ENCODE results near the gene ABCB10. TPM values are rescaled to one million over a fixed set of nuclear protein-coding genes. Genes with fewer than 3 reads are reported as not detected.
"Not testable (repeated sequence)": the region's sequence is repeated elsewhere in the genome, so short reads cannot be mapped to it uniquely, and the experiment has no call there.

The ABCB10 gene
- polyA plus RNA-seq, 3 donors from 2014 or later = 6.3 to 13.6 (median 13.1) TPM

- no peak for DNase-seq
- no peaks in the 10 kb centered on the region for H3K27me3 Mint-ChIP-seq (ENCODE audit: low read depth in 3 of 3)
- H3K4me1 Mint-ChIP-seq = peaks cover 9 to 13% of the 10 kb centered on the region in 2 donors
- H3K9me3 Mint-ChIP-seq = no peaks in the 10 kb centered on the region
- peaks cover 35 to 64% (median 54%) of the 10 kb centered on the region in 3 donors for H3K36me3 Mint-ChIP-seq
- no peak overlapping the region for H3K4me3 Mint-ChIP-seq
- no peak overlapping the region for H3K27ac Mint-ChIP-seq
Measured at GRCh38 chr1:229539863-229540506, 18.5 kb downstream of the ABCB10 start.

GRCh38 chr1:229538945-229539344, 19.6 kb downstream of the ABCB10 start:
- peaks cover 37 to 60% (median 53%) of the 10 kb centered on the region in 3 donors for H3K36me3 Mint-ChIP-seq
- DNase-seq = no peak
- H3K27me3 Mint-ChIP-seq (ENCODE audit: low read depth in 3 of 3) = no peaks in the 10 kb centered on the region
- peak overlapping the region in 1 of 6 donors; percentile 14 for H3K27ac Mint-ChIP-seq
- H3K9me3 Mint-ChIP-seq = no peaks in the 10 kb centered on the region
- no peak overlapping the region for H3K4me3 Mint-ChIP-seq
- peaks cover 9 to 13% of the 10 kb centered on the region in 2 donors for H3K4me1 Mint-ChIP-seq

- peaks cover 9% of the 10 kb centered on the region in 2 donors for H3K4me1 Mint-ChIP-seq
- H3K27me3 Mint-ChIP-seq (ENCODE audit: low read depth in 3 of 3) = no peaks in the 10 kb centered on the region
- H3K4me3 Mint-ChIP-seq = no peak overlapping the region
- H3K27ac Mint-ChIP-seq = peak overlapping the region in 4 of 6 donors; percentile 5 to 81 (median 35)
- no peaks in the 10 kb centered on the region for H3K9me3 Mint-ChIP-seq
- no peak for DNase-seq
- H3K36me3 Mint-ChIP-seq = peaks cover 38 to 58% (median 53%) of the 10 kb centered on the region in 3 donors
Measured at GRCh38 chr1:229537894-229538293, 20.6 kb downstream of the ABCB10 start.

GRCh38 chr1:229536982-229537381, 21.5 kb downstream of the ABCB10 start:
- Mint-ChIP-seq H3K4me3 (no peak overlapping the region), H3K4me1 (peaks cover 2% of the 10 kb centered on the region in 2 donors), H3K27ac (no peak overlapping the region), H3K9me3 (no peaks in the 10 kb centered on the region), H3K36me3 (peaks cover 36 to 58% (median 47%) of the 10 kb centered on the region in 3 donors), H3K27me3 (ENCODE audit: low read depth in 3 of 3) (no peaks in the 10 kb centered on the region)
- DNase-seq = no peak

- Mint-ChIP-seq H3K4me1 (peaks cover 0 to 1% of the 10 kb centered on the region in 2 donors), H3K27ac (peak overlapping the region in 1 of 6 donors; percentile 5), H3K4me3 (no peak overlapping the region), H3K9me3 (no peaks in the 10 kb centered on the region), H3K27me3 (ENCODE audit: low read depth in 3 of 3) (no peaks in the 10 kb centered on the region), H3K36me3 (peaks cover 36 to 56% (median 41%) of the 10 kb centered on the region in 3 donors)
- DNase-seq = no peak
Measured at GRCh38 chr1:229535230-229535629, 23.3 kb downstream of the ABCB10 start.

- Mint-ChIP-seq H3K36me3 (peaks cover 26 to 57% (median 37%) of the 10 kb centered on the region in 3 donors), H3K9me3 (no peaks in the 10 kb centered on the region), H3K4me1 (no peaks in the 10 kb centered on the region), H3K4me3 (no peak overlapping the region), H3K27ac (no peak overlapping the region), H3K27me3 (ENCODE audit: low read depth in 3 of 3) (no peaks in the 10 kb centered on the region)
- no peak for DNase-seq
Measured at GRCh38 chr1:229531326-229531725, 27.2 kb downstream of the ABCB10 start.

- no peaks in the 10 kb centered on the region for H3K9me3 Mint-ChIP-seq
- no peak for DNase-seq
- H3K36me3 Mint-ChIP-seq = peaks cover 30 to 61% (median 41%) of the 10 kb centered on the region in 3 donors
- no peak overlapping the region for H3K4me3 Mint-ChIP-seq
- no peak overlapping the region for H3K27ac Mint-ChIP-seq
- H3K4me1 Mint-ChIP-seq = no peaks in the 10 kb centered on the region
- no peaks in the 10 kb centered on the region for H3K27me3 Mint-ChIP-seq (ENCODE audit: low read depth in 3 of 3)
Measured at GRCh38 chr1:229529639-229530038, 28.9 kb downstream of the ABCB10 start.

GRCh38 chr1:229526695-229527094, 31.8 kb downstream of the ABCB10 start:
- no peaks in the 10 kb centered on the region for H3K27me3 Mint-ChIP-seq (ENCODE audit: low read depth in 3 of 3)
- no peaks in the 10 kb centered on the region for H3K4me1 Mint-ChIP-seq
- no peaks in the 10 kb centered on the region for H3K9me3 Mint-ChIP-seq
- H3K4me3 Mint-ChIP-seq = no peak overlapping the region
- DNase-seq = no peak
- H3K27ac Mint-ChIP-seq = no peak overlapping the region
- peaks cover 20 to 50% (median 35%) of the 10 kb centered on the region in 3 donors for H3K36me3 Mint-ChIP-seq

GRCh38 chr1:229523052-229523451, 35.5 kb downstream of the ABCB10 start:
- H3K36me3 Mint-ChIP-seq = peaks cover 17 to 32% (median 18%) of the 10 kb centered on the region in 3 donors
- no peak overlapping the region for H3K27ac Mint-ChIP-seq
- H3K27me3 Mint-ChIP-seq (ENCODE audit: low read depth in 3 of 3) = no peaks in the 10 kb centered on the region
- no peaks in the 10 kb centered on the region for H3K9me3 Mint-ChIP-seq
- H3K4me3 Mint-ChIP-seq = no peak overlapping the region
- no peak for DNase-seq
- no peaks in the 10 kb centered on the region for H3K4me1 Mint-ChIP-seq

GRCh38 chr1:229514578-229515275, 43.8 kb downstream of the ABCB10 start:
- H3K4me3 Mint-ChIP-seq = no peak overlapping the region
- no peaks in the 10 kb centered on the region for H3K27me3 Mint-ChIP-seq (ENCODE audit: low read depth in 3 of 3)
- DNase-seq = peak; percentile 55 to 68 (median 63)
- peaks cover 0 to 4% (median 3%) of the 10 kb centered on the region in 3 donors for H3K36me3 Mint-ChIP-seq
- H3K4me1 Mint-ChIP-seq = peaks cover 8 to 9% of the 10 kb centered on the region in 2 donors
- H3K27ac Mint-ChIP-seq = peak overlapping the region in 3 of 6 donors; percentile 28 to 57 (median 48)
- H3K9me3 Mint-ChIP-seq = no peaks in the 10 kb centered on the region

- peaks cover 5 to 27% (median 18%) of the 10 kb centered on the region in 3 donors for H3K27me3 Mint-ChIP-seq (ENCODE audit: low read depth in 3 of 3)
- not testable (repeated sequence) for DNase-seq, H3K27ac Mint-ChIP-seq, H3K36me3 Mint-ChIP-seq, H3K9me3 Mint-ChIP-seq, H3K4me3 Mint-ChIP-seq
- peaks cover 34 to 38% of the 10 kb centered on the region in 2 donors for H3K4me1 Mint-ChIP-seq
Measured at GRCh38 chr1:229511625-229512024, 46.9 kb downstream of the ABCB10 start.

GRCh38 chr1:229511201-229511600, 47.3 kb downstream of the ABCB10 start:
- not testable (repeated sequence) for H3K9me3 Mint-ChIP-seq, H3K36me3 Mint-ChIP-seq, H3K4me3 Mint-ChIP-seq, DNase-seq, H3K27ac Mint-ChIP-seq
- peaks cover 36 to 42% of the 10 kb centered on the region in 2 donors for H3K4me1 Mint-ChIP-seq
- H3K27me3 Mint-ChIP-seq (ENCODE audit: low read depth in 3 of 3) = peaks cover 5 to 28% (median 18%) of the 10 kb centered on the region in 3 donors

GRCh38 chr1:229509576-229509975, 48.9 kb downstream of the ABCB10 start:
- no peak for DNase-seq
- H3K4me1 Mint-ChIP-seq = peaks cover 32 to 37% of the 10 kb centered on the region in 2 donors
- H3K27ac Mint-ChIP-seq = peak overlapping the region in 5 of 6 donors; percentile 67 to 99 (median 98)
- peak overlapping the region; percentile 91 to 93 (median 93) for H3K4me3 Mint-ChIP-seq
- H3K9me3 Mint-ChIP-seq = no peaks in the 10 kb centered on the region
- peaks cover 5 to 28% (median 18%) of the 10 kb centered on the region in 3 donors for H3K27me3 Mint-ChIP-seq (ENCODE audit: low read depth in 3 of 3)
- no peaks in the 10 kb centered on the region for H3K36me3 Mint-ChIP-seq

GRCh38 chr1:229508823-229509337, 49.6 kb downstream of the ABCB10 start:
- H3K27ac Mint-ChIP-seq = peak overlapping the region; percentile 98 to 99 (median 98)
- peaks cover 5 to 28% (median 18%) of the 10 kb centered on the region in 3 donors for H3K27me3 Mint-ChIP-seq (ENCODE audit: low read depth in 3 of 3)
- H3K4me3 Mint-ChIP-seq = peak overlapping the region; percentile 91 to 93 (median 93)
- no peaks in the 10 kb centered on the region for H3K36me3 Mint-ChIP-seq
- peaks cover 28 to 33% of the 10 kb centered on the region in 2 donors for H3K4me1 Mint-ChIP-seq
- H3K9me3 Mint-ChIP-seq = no peaks in the 10 kb centered on the region
- DNase-seq = no peak
